HCT116 (cell line): ENCODE results near the gene OR2T34.

Source experiments
- CEBPB ChIP-seq: IDR thresholded peaks from 2 replicates; pipeline ENCODE4 v1.6.1; 2012; ENCODE audit warnings: low read depth
- EZH2 ChIP-seq: fragments of 200-600 bp; sonication (generic); IDR thresholded peaks from 2 replicates; pipeline ENCODE4 v1.6.1; 2017; ENCODE audit warnings: antibody characterized with exemption, mixed run types
- EZH2phosphoT487 ChIP-seq: fragments of 200-600 bp; IDR thresholded peaks from 2 replicates; pipeline ENCODE4 v1.6.1; 2018; ENCODE audit warnings: antibody characterized with exemption, borderline replicate concordance
- JUND ChIP-seq: IDR thresholded peaks from 2 replicates; pipeline ENCODE4 v1.6.1; 2012
- POLR2A ChIP-seq: IDR thresholded peaks from 2 replicates; pipeline ENCODE4 v1.7.0; 2011; ENCODE audit warnings: borderline replicate concordance; ENCODE audit not compliant: insufficient read depth, insufficient read length; ENCODE audit errors: extremely low read depth
- POLR2AphosphoS5 ChIP-seq: IDR thresholded peaks from 2 replicates; pipeline ENCODE4 v1.6.1; 2011; ENCODE audit warnings: mild to moderate bottlenecking, low read depth, low read length, moderate library complexity
- REST ChIP-seq: IDR thresholded peaks from 2 replicates; pipeline ENCODE4 v1.6.1; 2012; ENCODE audit warnings: low read depth
- SRF ChIP-seq: IDR thresholded peaks from 2 replicates; pipeline ENCODE4 v1.6.1; 2012; ENCODE audit warnings: low read depth
- YY1 ChIP-seq: IDR thresholded peaks from 2 replicates; pipeline ENCODE4 v1.6.1; 2011; ENCODE audit warnings: low read length, low read depth, moderate library complexity, mild to moderate bottlenecking; ENCODE audit not compliant: insufficient replicate concordance; ENCODE audit errors: extremely low read depth
- TF ChIP-seq, protein P1 (sequence below), 3 experiments: fragments of 200-600 bp in 1 of 3; sonication (generic) in 1 of 3; IDR thresholded peaks in 2 of 3; conservative IDR thresholded peaks in 1 of 3; 2 replicates each; pipeline ENCODE4 v1.5.1; 2012 to 2017; ENCODE audit warnings: low read depth in 2 of 3, low read length in 2 of 3, antibody characterized with exemption in 1 of 3, borderline replicate concordance in 1 of 3, control low read depth in 1 of 3, mild to moderate bottlenecking in 1 of 3, mixed read lengths in 1 of 3, mixed run types in 1 of 3, moderate library complexity in 1 of 3; ENCODE audit not compliant: insufficient read depth in 1 of 3
- TF ChIP-seq, protein P2 (sequence below): IDR thresholded peaks from 2 replicates; pipeline ENCODE4 v1.6.1; 2012

GRCh38 chr1:248613742-248614141 is 39.2 kb upstream of the OR2T34 start:
- TF ChIP-seq EZH2 (no peak), POLR2A (no peak), POLR2AphosphoS5 (no peak), YY1 (no peak), REST (no peak), CEBPB (no peak), SRF (no peak), JUND (no peak), EZH2phosphoT487 (no peak)
- TF ChIP-seq, protein P1, sequence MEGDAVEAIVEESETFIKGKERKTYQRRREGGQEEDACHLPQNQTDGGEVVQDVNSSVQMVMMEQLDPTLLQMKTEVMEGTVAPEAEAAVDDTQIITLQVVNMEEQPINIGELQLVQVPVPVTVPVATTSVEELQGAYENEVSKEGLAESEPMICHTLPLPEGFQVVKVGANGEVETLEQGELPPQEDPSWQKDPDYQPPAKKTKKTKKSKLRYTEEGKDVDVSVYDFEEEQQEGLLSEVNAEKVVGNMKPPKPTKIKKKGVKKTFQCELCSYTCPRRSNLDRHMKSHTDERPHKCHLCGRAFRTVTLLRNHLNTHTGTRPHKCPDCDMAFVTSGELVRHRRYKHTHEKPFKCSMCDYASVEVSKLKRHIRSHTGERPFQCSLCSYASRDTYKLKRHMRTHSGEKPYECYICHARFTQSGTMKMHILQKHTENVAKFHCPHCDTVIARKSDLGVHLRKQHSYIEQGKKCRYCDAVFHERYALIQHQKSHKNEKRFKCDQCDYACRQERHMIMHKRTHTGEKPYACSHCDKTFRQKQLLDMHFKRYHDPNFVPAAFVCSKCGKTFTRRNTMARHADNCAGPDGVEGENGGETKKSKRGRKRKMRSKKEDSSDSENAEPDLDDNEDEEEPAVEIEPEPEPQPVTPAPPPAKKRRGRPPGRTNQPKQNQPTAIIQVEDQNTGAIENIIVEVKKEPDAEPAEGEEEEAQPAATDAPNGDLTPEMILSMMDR (IDR thresholded peaks at IDR 0.05 in 2 of 3, conservative IDR thresholded peaks at IDR 0.05 in 1 of 3; ENCODE audit: borderline replicate concordance in 1 of 3, insufficient read depth in 1 of 3, low read depth in 2 of 3, low read length in 2 of 3), result no peak
- TF ChIP-seq, protein P2, sequence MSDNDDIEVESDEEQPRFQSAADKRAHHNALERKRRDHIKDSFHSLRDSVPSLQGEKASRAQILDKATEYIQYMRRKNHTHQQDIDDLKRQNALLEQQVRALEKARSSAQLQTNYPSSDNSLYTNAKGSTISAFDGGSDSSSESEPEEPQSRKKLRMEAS, result no peak
